Tibial nerve (tissue), 4 donors: Measurements from ENCODE around the gene GPATCH3. TPM values are rescaled to one million over a fixed set of nuclear protein-coding genes. Genes with fewer than 3 reads are reported as not detected.

Source experiments
- DNase-seq, 2 donors: peaks; one replicate each; pipeline ENCODE4 v3.0.0-alpha.2; 2019; ENCODE audit warnings: low spot score in 2 of 2
- H3K27ac ChIP-seq, 4 donors: fragments of 200-600 bp; sonication (generic) in 3 of 4; one replicate each; pipeline ENCODE4 v1.5.1; 2017 to 2019; ENCODE audit warnings: mild to moderate bottlenecking in 1 of 4
- H3K27me3 ChIP-seq, 2 donors: fragments of 200-600 bp; sonication (generic) in 1 of 2; one replicate each; pipeline versions ENCODE4 v1.5.1 to v1.6.0; 2017 to 2019
- H3K36me3 ChIP-seq, 3 donors: fragments of 200-600 bp; sonication (generic); one replicate each; pipeline ENCODE4 v1.5.1; 2018 to 2019
- H3K4me1 ChIP-seq, 4 donors: fragments of 200-600 bp; sonication (generic) in 3 of 4; one replicate each; pipeline ENCODE4 v1.5.1; 2017 to 2019
- H3K4me3 ChIP-seq, 4 donors: fragments of 200-600 bp; sonication (generic) in 3 of 4; one replicate each; pipeline ENCODE4 v1.5.1; 2017 to 2019; ENCODE audit warnings: mild to moderate bottlenecking in 1 of 4, moderate library complexity in 1 of 4
- H3K9me3 ChIP-seq, 4 donors: fragments of 200-600 bp; sonication (generic) in 3 of 4; one replicate each; pipeline ENCODE4 v1.5.1; 2017 to 2019
- CTCF ChIP-seq, 5 experiments: fragments of 200-600 bp in 3 of 5; fragments of 450-650 bp in 2 of 5; sonication (generic) in 3 of 5; IDR thresholded peaks; one replicate each; pipeline ENCODE4 v1.5.1; 2016 to 2019; ENCODE audit warnings: antibody characterized with exemption in 5 of 5, mild to moderate bottlenecking in 3 of 5, moderate library complexity in 2 of 5
- EP300 ChIP-seq, 2 donors: sonication (generic); formaldehyde crosslinking; IDR thresholded peaks; one replicate each; pipeline ENCODE4 v1.6.1; 2017; ENCODE audit warnings: antibody characterized with exemption in 2 of 2, mild to moderate bottlenecking in 1 of 2
- POLR2A ChIP-seq, 2 donors: fragments of 450-650 bp; IDR thresholded peaks; one replicate each; pipeline ENCODE4 v1.6.1; 2017; ENCODE audit warnings: antibody characterized with exemption in 2 of 2, mild to moderate bottlenecking in 2 of 2, moderate library complexity in 2 of 2
- WGBS, 2 donors: methylation state at CpG; one replicate each; pipeline ENCODE4 v1.1.5; 2018; 5-methylcytosine and 5-hydroxymethylcytosine counted together
- total RNA-seq, 4 donors: library from RNA; depleted of rRNA; stranded (reverse); fragments of >200 nt; gene quantifications; one replicate each; pipeline ENCODE4 v1.1.0, GENCODE V29; 2016

GPATCH3 gene
- total RNA-seq, 4 donors from 2014 or later, result 7.8 to 26.1 (median 12.5) TPM

- peak overlapping the region in 1 of 4 donors; percentile 37 for H3K27ac ChIP-seq
- 61 to 63% methylated on average over 8 of the region's 8 CpGs for WGBS, 2 donors
- no peak for TF ChIP-seq POLR2A (IDR thresholded peaks at IDR 0.05)
- H3K27me3 ChIP-seq, result no peaks in the 10 kb centered on the region
- H3K4me3 ChIP-seq, result no peak overlapping the region
- peaks cover 16 to 77% (median 38%) of the 10 kb centered on the region in 3 donors for H3K36me3 ChIP-seq
- H3K9me3 ChIP-seq, result no peaks in the 10 kb centered on the region
- no peaks in the 10 kb centered on the region for H3K4me1 ChIP-seq
- no peak for DNase-seq
Observed at GRCh38 chr1:26945728-26946127, 45.5 kb upstream of the GPATCH3 start.

GRCh38 chr1:26945138-26945537 is 44.9 kb upstream of the GPATCH3 start:
- Histone ChIP-seq H3K9me3 (no peaks in the 10 kb centered on the region), H3K27ac (no peak overlapping the region), H3K36me3 (peaks cover 16 to 77% (median 38%) of the 10 kb centered on the region in 3 donors), H3K27me3 (no peaks in the 10 kb centered on the region), H3K4me3 (no peak overlapping the region), H3K4me1 (no peaks in the 10 kb centered on the region)
- no peak for DNase-seq
- TF ChIP-seq EP300 (IDR thresholded peaks at IDR 0.05) (no peak), CTCF (IDR thresholded peaks at IDR 0.05) (no peak), POLR2A (IDR thresholded peaks at IDR 0.05) (no peak)
- WGBS, 2 donors, result 31 to 47% methylated on average over 2 of the region's 2 CpGs

GRCh38 chr1:26942656-26943055 is 42.4 kb upstream of the GPATCH3 start:
- no peaks in the 10 kb centered on the region for H3K27me3 ChIP-seq
- H3K9me3 ChIP-seq, result no peaks in the 10 kb centered on the region
- peaks cover 16 to 74% (median 38%) of the 10 kb centered on the region in 3 donors for H3K36me3 ChIP-seq
- DNase-seq, result no peak
- H3K4me3 ChIP-seq, result no peak overlapping the region
- no peak overlapping the region for H3K27ac ChIP-seq
- no peak for TF ChIP-seq POLR2A (IDR thresholded peaks at IDR 0.05)
- 94 to 96% methylated on average over 12 of the region's 12 CpGs for WGBS, 2 donors
- no peaks in the 10 kb centered on the region for H3K4me1 ChIP-seq

GRCh38 chr1:26941311-26941710 is 41.0 kb upstream of the GPATCH3 start:
- Histone ChIP-seq H3K4me1 (no peaks in the 10 kb centered on the region), H3K36me3 (peaks cover 16 to 70% (median 37%) of the 10 kb centered on the region in 3 donors), H3K9me3 (no peaks in the 10 kb centered on the region), H3K27ac (no peak overlapping the region), H3K4me3 (no peak overlapping the region), H3K27me3 (no peaks in the 10 kb centered on the region)
- 91 to 96% methylated on average over 10 of the region's 10 CpGs for WGBS, 2 donors
- DNase-seq, result no peak
- no peak for TF ChIP-seq POLR2A (IDR thresholded peaks at IDR 0.05)
- TF ChIP-seq EP300 (IDR thresholded peaks at IDR 0.05), result no peak
- TF ChIP-seq CTCF (IDR thresholded peaks at IDR 0.05), result no peak

- Histone ChIP-seq H3K36me3 (peaks cover 6 to 63% (median 21%) of the 10 kb centered on the region in 3 donors), H3K4me1 (no peaks in the 10 kb centered on the region), H3K27ac (no peak overlapping the region), H3K27me3 (no peaks in the 10 kb centered on the region), H3K9me3 (no peaks in the 10 kb centered on the region), H3K4me3 (no peak overlapping the region)
- TF ChIP-seq CTCF (IDR thresholded peaks at IDR 0.05) (no peak), EP300 (IDR thresholded peaks at IDR 0.05) (no peak), POLR2A (IDR thresholded peaks at IDR 0.05) (no peak)
- DNase-seq, result no peak
- WGBS, 2 donors, result 81 to 89% methylated on average over 2 of the region's 2 CpGs
Observed at GRCh38 chr1:26938659-26939025, 38.4 kb upstream of the GPATCH3 start.

- no peak for DNase-seq
- Histone ChIP-seq H3K27me3 (no peaks in the 10 kb centered on the region), H3K4me3 (no peak overlapping the region), H3K36me3 (peaks cover 6 to 61% (median 16%) of the 10 kb centered on the region in 3 donors), H3K27ac (no peak overlapping the region), H3K4me1 (no peaks in the 10 kb centered on the region), H3K9me3 (no peaks in the 10 kb centered on the region)
- WGBS, 2 donors, result 88 to 95% methylated on average over 4 of the region's 4 CpGs
- TF ChIP-seq EP300 (IDR thresholded peaks at IDR 0.05), result no peak
- no peak for TF ChIP-seq POLR2A (IDR thresholded peaks at IDR 0.05)
- TF ChIP-seq CTCF (IDR thresholded peaks at IDR 0.05), result no peak
Observed at GRCh38 chr1:26938004-26938658, 37.9 kb upstream of the GPATCH3 start.
